NCI-H2196 (cell line): ENCODE measurements around the gene IFNL3.
A peak's percentile ranks its signal among the peaks of the same experiment; 100 is the strongest.
"Not testable (repeated sequence)": the region's sequence is repeated elsewhere in the genome, so short reads cannot be mapped to it uniquely, and the experiment has no call there.

Source experiments
- DNase-seq: peaks from one replicate; lab custom pipeline; 2025; ENCODE audit not compliant: unreplicated experiment; lab: John Stamatoyannopoulos, UW

The IFNL3 gene

DNA sequence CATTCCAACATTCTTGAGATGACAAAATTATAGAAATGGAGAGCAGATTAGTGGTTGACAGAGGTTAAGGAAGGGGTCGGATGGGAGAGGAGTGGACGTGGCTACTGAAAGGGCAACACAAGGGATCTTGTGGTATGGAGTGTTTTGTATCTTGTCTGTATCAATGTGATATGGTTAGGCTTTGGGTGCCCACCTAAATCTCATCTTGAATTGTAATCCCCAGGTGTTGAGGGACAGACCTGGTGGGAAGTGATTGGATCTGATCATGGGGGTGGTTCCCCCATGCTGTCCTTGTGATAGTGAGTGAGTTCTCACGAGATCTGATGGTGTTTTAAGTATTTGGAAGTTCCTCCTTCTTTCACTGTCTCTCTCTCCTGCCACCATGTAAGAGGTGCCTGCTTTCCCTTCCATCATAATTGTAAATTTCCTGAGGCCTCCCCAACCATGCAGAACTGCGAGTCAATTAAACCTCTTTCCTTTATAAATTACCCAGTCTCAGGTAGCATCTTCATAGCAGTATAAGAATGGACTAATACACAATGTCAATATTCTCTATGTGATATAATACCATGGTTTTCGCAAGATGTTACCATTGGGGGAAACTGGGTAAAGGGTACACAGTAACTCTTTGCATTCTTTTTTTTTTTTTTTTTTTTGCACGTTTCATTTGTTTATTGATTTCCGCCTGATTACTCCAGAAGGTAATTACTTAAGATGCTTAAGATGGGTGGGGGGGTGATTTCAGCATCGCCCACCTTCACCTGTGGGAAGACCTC lies 8.8 kb upstream of the IFNL3 start:
- no peak for DNase-seq

DNA sequence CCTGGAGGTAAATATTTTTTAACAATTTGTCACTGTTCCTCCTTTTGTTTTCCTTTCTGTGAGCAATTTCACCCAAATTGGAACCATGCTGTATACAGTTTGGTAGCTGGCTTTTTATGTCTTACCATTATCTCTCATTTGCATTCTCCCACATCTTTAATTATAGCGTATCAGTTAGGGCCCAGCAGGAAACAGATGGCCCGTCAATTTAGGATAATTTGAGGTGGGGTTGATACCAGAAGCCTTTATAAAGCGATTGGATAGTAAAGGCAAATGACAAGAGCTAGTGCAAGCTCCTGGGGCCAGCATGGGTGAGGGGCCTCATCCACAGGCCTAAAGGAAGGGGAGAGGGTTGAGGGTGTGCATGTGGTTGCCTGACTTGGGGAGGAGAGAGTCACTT lies 7.7 kb upstream of the IFNL3 start:
- DNase-seq: no peak

DNA sequence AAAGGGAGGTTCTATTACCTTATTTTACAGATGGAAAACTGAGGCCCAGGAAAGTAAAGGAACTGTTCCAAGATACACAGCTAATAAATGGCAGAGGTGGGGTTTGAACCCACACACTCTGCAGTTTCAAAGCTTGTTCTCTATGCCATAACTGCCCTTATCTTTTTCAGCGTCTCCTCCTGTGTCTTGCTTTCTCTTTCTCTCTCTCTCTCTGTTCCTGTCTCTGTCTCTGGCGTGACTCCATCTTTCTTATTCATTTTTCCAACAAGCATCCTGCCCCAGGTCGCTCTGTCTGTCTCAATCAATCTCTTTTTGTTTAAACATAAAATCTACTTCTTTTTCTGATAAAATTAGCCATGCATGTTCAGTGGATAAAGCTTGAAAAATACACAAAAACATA lies 7.0 kb upstream of the IFNL3 start:
- DNase-seq: no peak

DNA sequence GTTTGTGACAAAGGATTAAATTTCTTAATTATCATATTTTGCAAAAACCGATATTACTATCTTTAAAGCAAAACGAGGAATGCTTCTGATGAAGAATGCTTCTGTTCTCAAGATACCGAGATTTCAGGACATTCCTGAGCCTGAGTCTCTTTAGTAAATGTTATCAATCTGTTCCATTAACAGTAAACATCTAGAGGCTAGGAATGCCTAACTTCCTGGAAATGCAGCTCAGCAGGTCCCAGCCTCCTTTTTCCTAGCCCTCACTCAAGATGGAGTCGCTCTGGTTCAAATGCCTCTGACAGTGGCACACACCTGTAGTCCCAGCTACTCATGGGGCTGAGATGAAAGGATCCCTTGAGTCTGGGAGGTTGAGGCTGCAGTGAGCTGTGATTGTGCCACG lies 6.3 kb upstream of the IFNL3 start:
- no peak for DNase-seq

DNA sequence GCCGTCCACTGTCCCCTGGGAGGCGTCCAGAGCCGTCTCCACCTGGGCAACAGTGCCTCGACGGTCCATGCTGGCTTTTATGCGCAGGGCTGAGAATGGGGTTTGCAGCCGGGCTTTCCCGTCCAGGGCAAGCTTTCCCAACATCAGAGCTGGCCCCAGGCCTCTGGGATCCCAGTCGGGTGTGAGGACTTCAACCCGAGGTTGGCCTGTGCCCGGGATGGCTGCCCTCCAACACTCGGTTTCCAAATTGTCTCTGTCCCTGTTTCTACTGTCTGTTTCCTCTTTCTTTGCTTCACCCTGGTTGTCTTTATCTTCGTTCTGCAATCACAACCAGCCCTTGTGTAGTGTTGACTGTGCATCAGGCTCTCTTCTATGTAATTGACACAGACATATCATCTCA lies 4.0 kb upstream of the IFNL3 start, which contains the start of gene IFNL4:
IFNL4 (minus strand) TSS at position 51 of the 400 bp plus-strand sequence.
- no peak for DNase-seq

DNA sequence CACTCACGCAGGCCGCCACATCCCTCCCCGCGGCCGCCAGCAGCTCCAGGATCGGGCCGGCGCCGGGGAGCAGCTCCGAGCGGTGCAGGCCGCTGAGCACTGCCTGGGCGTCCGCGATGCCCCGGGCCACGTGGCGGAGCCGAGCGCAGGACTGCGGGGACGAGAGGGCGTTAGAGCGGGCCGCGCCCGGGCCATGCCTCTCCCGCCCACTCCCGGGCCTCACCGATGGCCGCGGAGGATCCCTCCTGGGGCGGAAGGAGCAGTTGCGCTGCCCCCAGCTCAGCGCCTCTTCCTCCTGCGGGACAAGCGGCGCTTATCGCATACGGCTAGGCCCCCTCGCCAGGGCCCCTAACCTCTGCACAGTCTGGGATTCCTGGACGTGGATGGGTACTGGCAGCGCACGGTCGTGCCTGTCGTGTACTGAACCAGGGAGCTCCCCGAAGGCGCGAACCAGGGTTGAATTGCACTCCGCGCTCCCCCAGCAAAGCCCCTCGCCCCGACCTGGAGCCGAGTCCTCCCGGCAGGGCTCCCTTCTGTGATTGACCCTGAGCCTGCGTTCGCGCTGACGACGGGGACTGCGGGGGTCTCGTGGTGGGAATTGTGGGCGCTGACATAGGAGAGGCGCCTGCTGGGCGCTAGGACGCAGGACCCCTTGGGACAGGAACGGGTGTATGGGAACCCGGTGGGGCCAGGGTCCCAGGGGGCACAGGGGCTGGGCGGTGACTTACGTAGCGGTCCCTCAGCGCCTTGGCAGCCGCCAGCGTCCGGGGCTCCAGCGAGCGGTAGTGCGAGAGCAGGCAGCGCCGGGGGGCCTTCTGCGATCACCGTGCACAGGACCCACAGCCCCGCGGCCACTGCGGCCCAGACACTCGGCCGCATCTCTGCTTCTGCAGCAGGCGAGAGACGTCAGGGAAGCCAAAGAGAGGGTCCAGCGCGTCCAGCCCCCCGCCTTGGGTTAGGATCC lies 3.2 kb upstream of the IFNL3 start:
- no peak for DNase-seq

DNA sequence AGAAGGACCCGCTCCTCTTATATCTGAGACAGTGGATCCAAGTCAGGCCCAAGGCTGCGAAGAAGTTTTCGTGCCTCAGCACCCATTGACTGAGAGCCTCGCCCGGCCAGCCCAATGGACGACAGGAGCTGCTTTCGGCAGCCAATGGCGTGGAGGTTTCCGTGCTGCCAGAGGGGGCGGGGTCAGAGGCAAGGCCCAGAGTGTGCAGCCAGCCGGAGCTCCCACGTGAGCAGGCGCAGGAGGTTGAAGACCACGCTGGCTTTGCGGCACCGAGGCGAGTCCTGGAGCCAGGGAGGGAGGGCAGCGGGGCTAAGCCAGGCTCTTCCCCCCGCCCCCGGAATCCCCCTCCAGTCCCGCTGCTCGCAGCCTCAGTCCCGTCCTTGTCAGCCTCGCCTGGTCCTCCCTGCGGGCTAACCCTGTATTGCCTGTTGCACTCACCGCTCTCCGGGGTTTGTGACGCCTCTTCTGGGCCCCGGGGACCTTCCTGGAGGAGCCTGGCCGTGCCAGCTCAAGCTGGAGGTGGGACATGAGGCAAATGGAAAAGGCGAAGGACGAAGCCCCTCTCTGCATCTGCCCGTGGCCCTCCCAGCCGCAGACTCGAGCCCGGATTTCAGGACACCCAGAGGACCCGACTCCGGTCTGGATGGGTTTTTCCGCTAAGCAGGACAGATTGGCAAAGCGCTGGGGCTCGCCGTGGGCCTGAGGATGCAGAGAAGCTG lies 2.3 kb upstream of the IFNL3 start:
- DNase-seq: no peak

DNA sequence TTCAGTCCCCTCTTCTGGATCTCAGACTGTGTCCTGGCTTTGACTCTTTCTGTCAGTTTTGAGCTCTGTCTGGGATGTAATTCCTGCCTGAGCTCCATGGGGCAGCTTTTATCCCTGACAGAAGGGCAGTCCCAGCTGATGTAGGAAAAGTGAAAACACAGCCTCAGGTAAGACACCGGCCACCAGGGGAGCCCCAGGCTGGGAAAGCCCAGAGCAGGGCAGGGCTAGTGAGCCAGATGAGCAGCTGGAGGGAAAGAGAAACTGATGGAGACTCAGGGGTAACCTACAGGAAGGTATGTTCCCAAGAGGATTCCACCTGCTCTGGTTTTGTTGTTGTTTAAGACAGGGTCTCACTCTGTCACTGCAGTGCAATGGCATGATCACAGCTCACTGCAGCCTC lies 360 bp upstream of the IFNL3 start:
- not testable (repeated sequence) for DNase-seq

DNA sequence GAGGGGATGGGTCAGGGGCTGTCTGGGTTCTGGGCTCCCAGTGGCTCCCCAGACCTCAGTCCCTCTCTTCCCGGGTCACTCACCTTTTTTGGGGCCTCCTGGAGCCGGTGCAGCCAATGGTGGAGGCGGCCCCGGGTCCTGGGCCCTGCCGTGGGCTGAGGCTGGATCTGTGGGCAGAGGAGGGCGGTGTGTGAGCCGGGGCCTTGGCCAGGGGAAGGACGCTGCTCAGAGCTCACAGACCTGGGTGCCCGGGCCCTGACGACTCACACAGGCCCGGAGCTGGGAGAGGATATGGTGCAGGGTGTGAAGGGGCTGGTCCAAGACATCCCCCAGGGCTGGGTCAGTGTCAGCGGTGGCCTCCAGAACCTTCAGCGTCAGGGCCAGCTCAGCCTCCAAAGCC lies 1.1 kb downstream of the IFNL3 start:
- DNase-seq: not testable (repeated sequence)

DNA sequence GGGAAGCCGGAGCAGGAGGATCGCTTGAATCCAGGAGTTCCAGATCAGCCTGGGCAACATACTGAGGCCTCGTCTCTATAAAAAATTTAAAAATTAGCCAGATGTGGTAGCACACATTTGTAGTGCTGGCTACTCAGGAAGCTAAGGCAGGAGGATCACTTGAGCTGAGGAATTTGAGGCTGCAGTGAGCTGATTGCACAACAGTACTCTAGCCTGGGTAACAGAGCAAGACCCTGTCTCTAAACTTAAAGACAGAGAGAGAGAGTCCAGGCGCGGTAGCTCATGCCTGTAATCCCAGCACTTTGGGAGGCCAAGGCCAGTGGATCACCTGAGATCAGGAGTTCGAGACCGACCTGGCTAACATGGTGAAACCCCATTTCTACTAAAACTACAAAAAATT lies 4.4 kb downstream of the IFNL3 start:
- DNase-seq: no peak

DNA sequence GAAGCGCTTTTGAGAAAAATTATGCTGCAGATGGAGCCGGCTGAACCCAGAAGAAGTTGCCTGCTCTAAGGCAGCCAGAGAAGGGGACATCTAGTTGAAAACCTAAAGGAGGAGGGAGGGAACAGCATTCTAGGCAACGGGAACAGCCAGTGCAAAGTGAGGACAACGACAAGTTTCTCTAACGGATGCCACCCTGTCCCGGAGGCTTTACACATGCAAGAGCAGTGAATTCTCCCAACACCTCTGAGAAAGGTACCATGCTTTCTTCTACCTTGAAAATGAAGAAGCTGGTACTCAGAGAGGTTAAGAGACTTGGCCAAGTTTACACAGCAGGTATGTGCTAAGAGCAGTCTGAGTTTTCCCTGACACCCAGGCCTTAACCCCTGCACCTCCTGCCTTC lies 5.9 kb downstream of the IFNL3 start:
- no peak for DNase-seq

DNA sequence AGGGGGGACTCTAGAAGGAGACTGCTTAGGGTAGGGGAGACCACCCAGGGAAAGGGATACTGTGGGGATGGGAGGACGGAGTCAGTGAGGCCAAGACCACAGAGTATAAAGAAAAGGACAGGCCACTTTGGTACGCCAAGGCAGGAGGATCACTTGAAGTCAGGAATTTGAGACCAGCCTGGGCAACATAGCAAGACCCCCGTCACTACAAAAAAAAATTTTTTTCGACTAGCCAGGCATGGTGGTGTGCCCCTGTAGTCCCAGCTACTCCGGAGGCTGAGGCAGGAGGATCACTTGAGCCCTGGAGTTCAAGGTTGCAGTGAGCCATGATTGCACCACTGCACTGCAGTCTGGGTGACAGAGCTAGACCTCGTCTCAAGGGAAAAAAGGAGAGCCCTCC lies 6.6 kb downstream of the IFNL3 start:
- no peak for DNase-seq

DNA sequence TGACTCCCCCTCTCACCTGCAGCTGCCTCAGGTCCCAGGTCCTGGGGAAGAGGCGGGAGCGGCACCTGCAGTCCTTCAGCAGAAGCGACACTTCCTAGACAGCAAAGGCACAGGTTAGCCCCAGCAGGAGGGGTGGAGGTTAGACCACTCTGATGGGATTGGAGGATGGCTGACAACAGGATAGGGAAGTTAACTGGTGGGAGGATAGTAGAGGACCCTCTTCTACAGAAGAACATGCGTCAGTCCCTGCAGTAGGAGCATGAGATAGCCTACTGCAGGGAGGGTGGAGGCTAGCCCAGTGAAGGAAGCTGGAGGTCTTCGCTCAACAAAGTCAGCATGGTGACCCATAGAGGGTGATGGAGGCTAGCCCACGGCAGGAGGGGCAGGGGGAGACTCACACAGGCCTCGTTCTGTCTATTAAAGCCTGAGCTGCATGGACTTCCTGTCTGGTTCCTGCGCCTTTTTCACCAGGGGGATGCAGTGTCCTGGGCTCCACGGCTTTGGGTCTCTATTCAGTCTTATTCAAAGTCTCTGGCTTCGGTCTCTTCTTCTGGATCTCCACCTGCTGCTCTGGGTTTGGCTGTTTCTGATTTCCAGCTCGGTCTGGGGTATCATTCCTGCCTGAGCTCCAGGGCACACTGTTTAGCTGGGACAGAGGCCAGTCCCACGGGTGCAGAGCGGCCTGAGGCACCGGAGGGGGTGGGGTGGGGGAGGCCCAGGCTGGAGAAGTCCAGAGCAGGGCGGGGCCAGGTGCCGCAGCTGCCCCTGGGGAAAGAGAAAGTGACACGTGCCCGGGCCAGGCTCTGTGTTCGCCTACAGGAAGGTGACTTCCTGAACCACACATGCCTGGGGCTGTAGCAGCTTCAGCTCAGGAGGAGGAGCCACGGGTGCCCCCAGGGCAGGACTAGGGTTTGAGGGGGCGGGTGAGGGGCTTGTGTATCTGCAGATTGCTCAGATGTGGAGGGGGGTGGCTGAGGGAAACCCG lies 7.3 kb downstream of the IFNL3 start:
- DNase-seq: peak; percentile 73

DNA sequence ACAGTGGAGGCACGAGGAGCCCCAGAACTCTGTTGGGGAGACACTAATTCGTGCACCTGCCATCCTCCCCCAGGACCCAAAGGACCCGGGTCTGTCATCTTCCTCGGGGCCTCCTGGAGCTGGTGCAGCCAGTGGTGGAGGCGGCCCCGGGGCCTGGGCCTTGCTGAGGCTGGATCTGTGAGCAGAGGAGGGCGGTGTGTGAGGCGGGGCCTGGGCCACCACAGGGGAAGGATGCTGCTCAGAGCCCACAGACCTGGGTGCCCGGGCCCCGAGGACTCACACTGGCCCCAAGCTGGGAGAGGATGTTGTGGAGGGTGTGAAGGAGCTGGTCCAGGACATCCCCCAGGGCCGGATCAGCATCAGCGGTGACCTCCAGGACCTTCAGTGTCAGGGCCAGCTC lies 8.3 kb downstream of the IFNL3 start:
- DNase-seq: no peak

DNA sequence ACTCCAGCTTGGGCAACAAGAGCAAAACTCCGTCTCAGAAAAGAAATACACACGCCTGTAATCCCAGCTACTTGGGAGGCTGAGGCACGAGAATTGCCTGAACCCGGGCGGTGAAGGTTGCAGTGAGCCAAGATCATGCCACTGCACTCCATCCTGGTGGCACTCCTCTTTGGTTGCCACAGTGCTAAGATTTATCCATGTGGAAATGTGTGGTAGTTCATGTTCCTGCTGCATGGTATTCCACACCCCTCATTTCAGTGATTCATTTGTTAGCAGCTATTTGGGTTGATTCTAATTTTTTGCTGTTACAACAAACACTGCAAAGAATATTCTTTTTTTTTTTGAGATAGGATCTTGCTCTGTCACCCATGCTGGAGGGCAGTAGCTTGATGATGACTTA lies 12.1 kb downstream of the IFNL3 start:
- no peak for DNase-seq

DNA sequence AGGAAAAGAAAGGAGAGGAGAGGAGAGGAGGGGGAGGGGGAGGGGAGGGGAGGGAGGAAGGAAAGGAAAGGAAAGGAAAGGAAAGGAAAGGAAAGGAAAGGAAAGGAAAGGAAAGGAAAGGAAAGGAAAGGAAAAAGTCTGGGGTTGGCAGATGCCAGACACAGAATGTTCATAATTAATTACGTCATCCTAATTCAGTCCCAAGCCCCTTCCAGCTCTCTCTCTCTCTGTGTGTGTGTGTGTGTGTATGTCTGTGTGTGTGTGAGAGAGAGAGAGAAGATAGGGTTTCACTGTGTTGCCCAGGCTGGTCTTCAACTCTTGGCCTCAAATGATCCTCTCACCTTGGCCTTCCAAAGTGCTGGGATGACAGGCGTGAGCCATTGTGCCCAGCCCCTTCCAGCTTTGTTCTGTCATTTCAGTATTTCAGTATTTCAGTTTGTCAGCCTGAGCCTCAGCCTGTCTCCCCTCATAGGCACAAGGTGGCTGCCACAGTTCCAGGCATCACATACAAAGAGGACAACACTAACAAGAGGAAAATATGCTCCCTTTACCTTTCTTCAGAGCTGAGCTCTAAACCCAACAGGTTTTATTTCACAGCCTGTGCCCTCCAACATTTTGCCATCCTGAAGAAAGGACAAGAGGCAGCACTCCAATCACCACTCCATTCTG lies 14.6 kb downstream of the IFNL3 start:
- no peak for DNase-seq

DNA sequence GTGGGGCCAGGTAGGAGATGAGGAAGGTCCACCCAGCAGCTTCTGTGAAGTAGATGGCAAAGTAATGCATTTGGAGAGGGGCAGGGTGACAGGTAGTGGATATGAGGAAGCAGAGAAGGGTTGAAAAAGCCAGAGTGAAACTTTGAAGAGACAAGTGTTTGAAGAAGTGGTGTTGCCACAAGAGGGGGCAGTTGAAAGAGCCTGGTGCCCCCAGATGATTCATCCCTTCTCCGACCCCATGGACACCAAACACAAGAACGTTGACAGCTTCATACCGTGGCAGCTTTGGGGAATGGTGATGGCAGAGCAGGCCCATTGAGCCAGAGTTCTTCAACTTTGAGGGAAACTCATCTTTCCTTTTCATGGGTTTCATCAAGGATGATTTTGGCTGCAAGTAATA lies 19.9 kb downstream of the IFNL3 start:
- DNase-seq: no peak

DNA sequence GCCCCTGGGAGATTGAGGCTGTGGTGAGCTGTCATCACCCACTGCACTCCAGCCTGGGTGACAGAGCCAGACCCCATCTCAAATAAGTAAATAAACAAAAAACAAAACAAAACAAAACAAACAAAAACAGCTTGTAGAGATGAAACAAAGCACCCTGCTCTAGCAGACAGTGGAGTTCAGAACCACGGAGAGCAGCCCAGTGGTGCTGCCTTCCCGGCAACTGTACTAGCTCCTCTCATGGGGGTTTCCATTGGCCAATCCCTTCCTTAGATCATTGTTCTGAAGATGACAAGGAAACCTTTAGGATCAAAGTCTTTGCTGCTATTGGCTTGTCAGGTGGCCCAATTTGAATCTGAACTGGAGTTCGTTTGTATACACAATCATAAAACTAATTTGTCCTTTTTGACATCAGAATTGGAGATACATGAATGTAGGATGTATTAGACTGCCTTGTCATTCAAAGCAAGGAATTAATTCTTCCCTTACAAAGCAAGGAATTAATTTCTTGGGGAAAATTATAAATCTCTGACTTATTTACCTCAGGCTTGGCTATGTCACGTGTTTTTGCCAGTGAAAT lies 21.0 kb downstream of the IFNL3 start:
- no peak for DNase-seq

DNA sequence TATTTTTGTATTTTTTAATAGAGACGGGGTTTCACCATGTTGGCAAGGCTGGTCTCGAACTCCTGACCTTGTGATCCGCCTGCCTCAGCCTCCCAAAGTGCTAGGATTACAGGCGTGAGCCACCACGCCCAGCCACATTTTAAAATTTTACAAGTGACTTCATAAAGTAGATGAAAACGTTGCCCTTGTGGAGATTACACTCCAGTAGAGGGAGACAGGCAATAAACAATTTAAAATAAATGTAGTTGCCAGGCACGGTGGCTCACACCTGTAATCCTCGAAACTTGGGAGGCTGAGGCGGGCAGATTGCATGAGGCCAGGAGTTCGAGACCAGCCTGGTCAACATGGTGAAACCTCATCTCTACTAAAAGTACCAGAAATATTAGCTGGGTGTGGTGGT lies 25.7 kb downstream of the IFNL3 start:
- not testable (repeated sequence) for DNase-seq
